HUES64 (cell line): ENCODE data around the gene BOD1L1.

Experiments
- H3K27ac ChIP-seq: 2 replicates; pipeline ENCODE4 v1.7.0; 2013; ENCODE audit warnings: low read depth, low read length, inconsistent platforms
- H3K27me3 ChIP-seq: 2 replicates; pipeline ENCODE4 v1.6.1; 2013; ENCODE audit warnings: mild to moderate bottlenecking, low read length; ENCODE audit not compliant: insufficient read depth
- H3K36me3 ChIP-seq: 2 replicates; pipeline ENCODE4 v1.6.1; 2013; ENCODE audit warnings: mild to moderate bottlenecking, low read length; ENCODE audit not compliant: insufficient read depth
- H3K4me1 ChIP-seq: 2 replicates; pipeline ENCODE4 v1.6.1; 2013; ENCODE audit warnings: mild to moderate bottlenecking, low read length, moderate library complexity; ENCODE audit not compliant: insufficient read depth
- H3K4me3 ChIP-seq: 2 replicates; pipeline ENCODE4 v1.5.1; 2013; ENCODE audit warnings: mild to moderate bottlenecking, low read length, moderate library complexity
- H3K9ac ChIP-seq: 2 replicates; pipeline ENCODE4 v1.6.1; 2013; ENCODE audit warnings: mild to moderate bottlenecking, low read depth, low read length
- H3K9me3 ChIP-seq: 2 replicates; pipeline ENCODE4 v1.6.1; 2013; ENCODE audit warnings: low read depth, low read length; ENCODE audit not compliant: insufficient read depth
- WGBS: fragments of 150-250, 120-280 bp; methylation state at CpG from one replicate; pipeline ENCODE4 v1.1.7; 2013; ENCODE audit warnings: missing lambda C conversion rate; 5-methylcytosine and 5-hydroxymethylcytosine counted together

The BOD1L1 gene

DNA sequence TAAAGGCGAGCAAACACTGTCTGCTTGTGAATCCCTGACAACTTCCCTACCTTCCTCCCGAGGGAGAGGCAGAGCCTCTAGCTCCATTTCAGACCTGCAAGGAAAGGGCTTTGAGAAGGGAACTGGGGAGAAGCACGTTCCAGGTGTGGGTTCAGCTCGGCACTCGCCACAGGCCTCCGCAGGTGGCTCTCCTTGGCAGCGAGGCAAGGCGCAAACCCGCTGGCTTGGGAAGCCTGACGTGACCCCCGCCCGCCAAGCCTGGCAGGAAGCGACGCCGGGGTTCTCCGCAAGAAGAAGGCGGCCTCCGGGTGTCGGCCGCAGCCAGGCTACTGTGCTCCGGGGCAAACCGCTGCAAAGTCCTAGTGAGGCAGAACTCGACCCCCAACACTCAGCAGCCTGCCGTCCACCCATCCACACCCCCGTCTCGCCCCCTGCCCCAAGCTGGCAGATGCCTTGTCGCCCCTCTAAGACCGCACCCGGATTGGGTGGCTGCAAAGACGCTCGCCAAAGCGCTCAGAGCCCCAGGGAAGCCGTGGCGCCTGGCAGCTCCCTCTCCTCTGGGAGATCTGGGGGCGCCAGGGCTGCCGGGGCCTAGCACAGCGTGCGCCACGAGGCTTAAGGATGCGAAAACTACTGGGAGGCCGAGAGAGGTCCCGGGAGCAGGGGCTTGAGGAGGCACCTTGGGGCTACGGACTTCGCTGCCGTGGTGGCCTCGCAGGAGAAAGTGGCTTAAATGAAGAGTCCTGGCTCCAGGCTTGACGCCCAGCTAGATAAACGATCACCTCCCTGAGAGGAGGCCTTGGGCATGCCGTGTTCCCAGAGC is 105.0 kb downstream of the BOD1L1 start:
- Histone ChIP-seq H3K27me3 (peaks cover 53% of the 10 kb centered on the region), H3K36me3 (no peaks in the 10 kb centered on the region), H3K9me3 (peaks cover 8% of the 10 kb centered on the region), H3K4me3 (no peak overlapping the region), H3K4me1 (peaks cover 23% of the 10 kb centered on the region), H3K27ac (no peak overlapping the region), H3K9ac (no peak overlapping the region)
- WGBS, result 73% methylated on average over 49 of the region's 49 CpGs

GRCh38 chr4:13521047-13521446 is 106.5 kb downstream of the BOD1L1 start:
- Histone ChIP-seq H3K4me1 (peaks cover 33% of the 10 kb centered on the region), H3K9me3 (peaks cover 8% of the 10 kb centered on the region), H3K9ac (no peak overlapping the region), H3K27me3 (peaks cover 38% of the 10 kb centered on the region), H3K27ac (no peak overlapping the region), H3K36me3 (no peaks in the 10 kb centered on the region), H3K4me3 (no peak overlapping the region)
- 92% methylated on average over 2 of the region's 2 CpGs for WGBS
